GM21529 (cell line): ENCODE results near the gene RNF19B.

Experiments used
- ATAC-seq: cut with Tn5 transposase; IDR thresholded peaks from one replicate; pipeline ENCODE4 v1.9.1; 2021; ENCODE audit not compliant: unreplicated experiment

RNF19B gene

GRCh38 chr1:32971156-32971555 lies 6.5 kb upstream of the RNF19B start:
- no peak for ATAC-seq

- no peak for ATAC-seq
Measured at GRCh38 chr1:32969566-32969965, 5.0 kb upstream of the RNF19B start.

GRCh38 chr1:32967888-32968568 lies 3.4 kb upstream of the RNF19B start:
- ATAC-seq = no peak

- no peak for ATAC-seq
Measured at GRCh38 chr1:32966900-32967299, 2.3 kb upstream of the RNF19B start.

GRCh38 chr1:32965251-32965747 lies 690 bp upstream of the RNF19B start:
- ATAC-seq = no peak

- ATAC-seq = peak; percentile 17
Measured at GRCh38 chr1:32963746-32964460, 706 bp downstream of the RNF19B start.

GRCh38 chr1:32962248-32962896 lies 2.2 kb downstream of the RNF19B start:
- ATAC-seq = no peak

- no peak for ATAC-seq
Measured at GRCh38 chr1:32960819-32961355, 3.7 kb downstream of the RNF19B start.

GRCh38 chr1:32960342-32960741 lies 4.3 kb downstream of the RNF19B start:
- no peak for ATAC-seq

GRCh38 chr1:32958827-32959226 lies 5.8 kb downstream of the RNF19B start:
- no peak for ATAC-seq

GRCh38 chr1:32957017-32957416 lies 7.6 kb downstream of the RNF19B start:
- ATAC-seq = no peak

- ATAC-seq = no peak
Measured at GRCh38 chr1:32954168-32954567, 10.4 kb downstream of the RNF19B start.

- no peak for ATAC-seq
Measured at GRCh38 chr1:32953495-32953894, 11.1 kb downstream of the RNF19B start.

- no peak for ATAC-seq
Measured at GRCh38 chr1:32949519-32949918, 15.1 kb downstream of the RNF19B start.

GRCh38 chr1:32948905-32949304 lies 15.7 kb downstream of the RNF19B start:
- ATAC-seq = no peak

GRCh38 chr1:32948390-32948722 lies 16.3 kb downstream of the RNF19B start:
- no peak for ATAC-seq

- no peak for ATAC-seq
Measured at GRCh38 chr1:32947669-32948389, 16.8 kb downstream of the RNF19B start.

- ATAC-seq = no peak
Measured at GRCh38 chr1:32946413-32946812, 18.2 kb downstream of the RNF19B start.

- no peak for ATAC-seq
Measured at GRCh38 chr1:32944180-32944579, 20.4 kb downstream of the RNF19B start.

- no peak for ATAC-seq
Measured at GRCh38 chr1:32939655-32940371, 24.8 kb downstream of the RNF19B start.

GRCh38 chr1:32937061-32937460 lies 27.5 kb downstream of the RNF19B start:
- no peak for ATAC-seq
